NCI-H526 treated with DMSO at 0.1 percent for 48 hours (cell line): ENCODE results near the gene PRDM10.
A peak's percentile ranks its signal among the peaks of the same experiment; 100 is the strongest.
"Not testable (repeated sequence)": the region's sequence is repeated elsewhere in the genome, so short reads cannot be mapped to it uniquely, and the experiment has no call there.

ENCODE experiments used
- DNase-seq: peaks from one replicate; lab custom pipeline; 2025; lab: John Stamatoyannopoulos, UW

The PRDM10 gene, protein sequence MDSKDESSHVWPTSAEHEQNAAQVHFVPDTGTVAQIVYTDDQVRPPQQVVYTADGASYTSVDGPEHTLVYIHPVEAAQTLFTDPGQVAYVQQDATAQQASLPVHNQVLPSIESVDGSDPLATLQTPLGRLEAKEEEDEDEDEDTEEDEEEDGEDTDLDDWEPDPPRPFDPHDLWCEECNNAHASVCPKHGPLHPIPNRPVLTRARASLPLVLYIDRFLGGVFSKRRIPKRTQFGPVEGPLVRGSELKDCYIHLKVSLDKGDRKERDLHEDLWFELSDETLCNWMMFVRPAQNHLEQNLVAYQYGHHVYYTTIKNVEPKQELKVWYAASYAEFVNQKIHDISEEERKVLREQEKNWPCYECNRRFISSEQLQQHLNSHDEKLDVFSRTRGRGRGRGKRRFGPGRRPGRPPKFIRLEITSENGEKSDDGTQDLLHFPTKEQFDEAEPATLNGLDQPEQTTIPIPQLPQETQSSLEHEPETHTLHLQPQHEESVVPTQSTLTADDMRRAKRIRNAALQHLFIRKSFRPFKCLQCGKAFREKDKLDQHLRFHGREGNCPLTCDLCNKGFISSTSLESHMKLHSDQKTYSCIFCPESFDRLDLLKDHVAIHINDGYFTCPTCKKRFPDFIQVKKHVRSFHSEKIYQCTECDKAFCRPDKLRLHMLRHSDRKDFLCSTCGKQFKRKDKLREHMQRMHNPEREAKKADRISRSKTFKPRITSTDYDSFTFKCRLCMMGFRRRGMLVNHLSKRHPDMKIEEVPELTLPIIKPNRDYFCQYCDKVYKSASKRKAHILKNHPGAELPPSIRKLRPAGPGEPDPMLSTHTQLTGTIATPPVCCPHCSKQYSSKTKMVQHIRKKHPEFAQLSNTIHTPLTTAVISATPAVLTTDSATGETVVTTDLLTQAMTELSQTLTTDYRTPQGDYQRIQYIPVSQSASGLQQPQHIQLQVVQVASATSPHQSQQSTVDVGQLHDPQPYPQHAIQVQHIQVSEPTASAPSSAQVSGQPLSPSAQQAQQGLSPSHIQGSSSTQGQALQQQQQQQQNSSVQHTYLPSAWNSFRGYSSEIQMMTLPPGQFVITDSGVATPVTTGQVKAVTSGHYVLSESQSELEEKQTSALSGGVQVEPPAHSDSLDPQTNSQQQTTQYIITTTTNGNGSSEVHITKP

DNA sequence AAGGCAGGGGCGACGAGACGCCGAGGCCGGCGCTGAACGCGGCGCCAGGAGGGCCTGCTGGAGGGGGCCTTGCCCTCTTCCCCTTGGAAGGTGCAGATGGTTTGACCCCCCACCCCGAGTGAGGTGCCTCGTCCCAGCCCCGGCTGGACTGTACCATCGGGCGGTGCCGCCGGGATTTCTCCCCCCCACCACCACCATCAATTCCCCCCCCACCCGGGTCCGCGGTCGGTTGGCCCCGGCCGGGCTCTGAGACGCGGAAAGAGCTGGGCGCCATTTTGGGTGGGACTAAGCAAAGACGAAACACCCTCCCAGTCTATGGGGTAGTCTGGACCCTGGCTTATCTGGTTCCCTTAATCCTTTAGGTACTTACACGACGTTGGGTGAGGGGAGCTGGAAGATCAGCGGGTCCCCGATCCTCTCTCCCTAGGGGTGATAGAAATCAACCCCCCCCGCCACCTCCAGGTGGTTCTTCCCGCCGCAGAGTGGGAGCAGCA lies at the start of gene PRDM10:
Gene PRDM10 (minus strand): TSS at position 484 of the 494 bp plus-strand sequence. CDS start 41,871 bp downstream, outside the sequence.
- DNase-seq: peak; percentile 100

- no peak for DNase-seq
These were observed 48.4 kb upstream of the PRDM10 start for GRCh38 chr11:130051082-130051481.

GRCh38 chr11:130050257-130050656 lies 47.6 kb upstream of the PRDM10 start:
- no peak for DNase-seq

- DNase-seq: no peak
These were observed 46.7 kb upstream of the PRDM10 start for GRCh38 chr11:130049328-130049771.

DNA sequence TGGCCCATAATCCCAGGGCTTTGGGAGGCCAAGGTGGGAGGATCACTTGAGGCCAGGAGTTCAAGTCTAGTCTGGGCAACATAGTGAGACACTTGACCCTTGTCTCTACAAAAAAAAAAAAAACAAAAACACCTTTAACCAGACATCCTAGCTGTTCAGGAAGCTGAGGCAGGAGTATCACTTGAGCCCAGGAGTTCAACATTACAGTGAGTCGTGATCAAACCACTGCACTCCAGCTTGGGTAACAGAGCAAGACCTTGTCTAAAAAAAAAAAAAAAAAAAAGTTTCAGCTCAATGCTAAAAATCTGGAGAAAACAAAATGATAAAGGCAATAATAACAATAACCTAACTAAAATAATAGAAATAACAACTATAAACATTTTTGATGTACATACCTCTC lies 44.5 kb upstream of the PRDM10 start:
- DNase-seq: no peak

GRCh38 chr11:130043575-130043974 lies 40.9 kb upstream of the PRDM10 start:
- no peak for DNase-seq

- no peak for DNase-seq
These were observed 39.5 kb upstream of the PRDM10 start for GRCh38 chr11:130042093-130042591.

DNA sequence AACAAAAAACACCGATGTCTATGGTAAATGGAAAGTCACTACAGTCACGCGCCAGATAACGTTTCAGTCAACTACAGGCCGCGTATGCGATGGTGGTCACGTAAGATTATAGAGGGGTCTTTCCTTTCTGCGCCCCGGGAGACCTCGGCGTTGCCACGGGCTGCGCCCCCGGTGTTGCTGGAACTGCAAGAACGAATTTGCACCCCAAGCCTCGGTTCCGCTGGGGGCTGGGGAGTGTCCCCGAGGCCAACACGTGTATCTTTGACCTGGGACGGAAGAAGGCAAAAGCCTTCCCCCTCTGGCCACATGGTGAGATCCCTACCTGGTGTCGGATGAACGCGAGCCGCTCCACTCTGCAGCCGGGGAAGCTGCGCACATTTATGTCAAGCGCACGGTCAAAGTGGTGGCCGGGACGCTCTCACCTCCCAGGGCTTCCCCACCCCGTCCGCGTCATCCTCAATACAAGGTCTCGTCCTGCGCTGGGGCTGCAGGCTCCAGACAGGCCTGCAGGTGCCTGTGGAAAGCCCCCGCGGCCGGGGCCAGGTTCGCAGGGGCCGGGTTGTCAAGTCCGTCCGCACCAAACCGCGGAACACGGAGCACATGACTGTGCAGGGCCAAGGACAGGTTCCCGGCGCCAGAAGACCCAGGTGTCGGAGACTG lies 37.8 kb upstream of the PRDM10 start:
- no peak for DNase-seq

- no peak for DNase-seq
These were observed 35.4 kb upstream of the PRDM10 start for GRCh38 chr11:130037881-130038585.

DNA sequence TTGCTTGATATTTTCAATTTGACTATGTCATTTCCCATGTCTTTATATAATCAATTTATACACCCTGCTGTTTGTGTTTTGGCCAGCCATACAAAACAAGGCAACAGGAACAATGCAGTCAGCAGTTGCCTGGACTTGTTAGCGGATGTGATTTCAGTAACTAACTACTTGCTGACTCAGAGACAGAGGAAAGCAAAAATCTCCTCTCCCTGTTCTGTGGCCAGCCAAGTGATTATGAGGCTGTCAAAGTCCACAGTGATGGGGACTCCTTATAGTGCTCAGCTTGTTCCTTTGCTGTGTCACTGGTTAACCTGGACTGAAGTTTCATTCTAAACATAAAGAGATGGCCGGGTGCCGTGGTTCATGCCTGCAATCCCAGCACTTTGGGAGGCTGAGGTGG lies 34.4 kb upstream of the PRDM10 start:
- DNase-seq: no peak

DNA sequence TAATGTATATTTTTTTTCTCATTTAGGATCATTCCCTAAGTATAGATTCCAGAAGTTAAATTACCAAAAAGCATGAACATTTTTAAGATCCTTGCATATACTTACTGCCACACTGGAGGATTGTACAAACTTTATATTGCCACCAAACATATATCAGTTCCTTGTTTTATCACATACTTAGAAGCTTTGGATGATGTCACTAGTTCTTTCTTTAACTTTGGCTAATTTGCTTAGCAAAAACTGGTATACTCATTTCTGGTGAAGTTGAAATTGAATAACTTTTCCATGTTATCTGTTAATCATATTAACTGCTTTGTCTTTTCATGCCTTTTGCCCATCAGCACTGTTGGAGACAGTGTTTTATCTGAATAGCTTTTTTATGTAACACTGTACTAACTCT lies 31.6 kb upstream of the PRDM10 start:
- no peak for DNase-seq

- DNase-seq: no peak
These were observed 30.3 kb upstream of the PRDM10 start for GRCh38 chr11:130032931-130033330.

DNA sequence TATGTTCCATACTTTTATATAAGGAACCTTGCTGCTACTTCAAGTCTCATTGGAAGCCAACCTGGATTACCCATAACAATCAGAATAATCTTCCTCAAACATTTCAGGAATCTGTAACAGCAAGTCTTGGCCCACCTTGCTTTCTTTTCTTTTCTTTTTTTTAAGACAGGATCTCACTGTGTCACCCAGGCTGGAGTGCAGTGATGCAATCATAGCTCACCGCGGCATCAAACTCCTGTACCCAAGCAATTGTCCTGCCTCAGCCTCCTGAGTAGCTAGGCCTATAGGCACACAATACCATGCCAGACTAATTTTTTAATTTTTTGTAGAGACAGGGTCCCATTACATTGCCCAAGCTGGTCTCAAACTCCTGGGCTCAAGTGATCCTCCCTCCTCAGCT lies 29.3 kb upstream of the PRDM10 start:
- no peak for DNase-seq

GRCh38 chr11:130031056-130031455 lies 28.4 kb upstream of the PRDM10 start:
- no peak for DNase-seq

- DNase-seq: no peak
These were observed 26.5 kb upstream of the PRDM10 start for GRCh38 chr11:130029137-130029536.

DNA sequence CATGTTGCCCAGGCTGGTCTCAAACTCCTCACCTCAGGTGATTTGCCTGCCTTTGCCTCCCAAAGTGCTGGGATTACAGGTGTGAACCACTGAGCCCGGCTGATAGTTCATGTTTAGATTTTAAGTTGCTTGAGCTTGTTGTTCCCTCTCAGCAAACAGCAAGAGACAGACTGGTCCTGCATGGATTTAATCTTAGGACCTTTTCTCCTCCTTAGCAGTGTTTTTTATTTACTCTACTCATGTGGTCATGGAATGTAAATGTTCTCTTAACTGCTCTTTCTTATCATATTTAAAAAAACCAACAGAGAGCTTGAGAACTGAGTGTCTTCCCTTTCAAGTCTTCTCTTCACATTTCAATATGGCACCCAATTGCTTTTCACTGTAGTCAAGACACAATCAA lies 22.7 kb upstream of the PRDM10 start:
- no peak for DNase-seq

DNA sequence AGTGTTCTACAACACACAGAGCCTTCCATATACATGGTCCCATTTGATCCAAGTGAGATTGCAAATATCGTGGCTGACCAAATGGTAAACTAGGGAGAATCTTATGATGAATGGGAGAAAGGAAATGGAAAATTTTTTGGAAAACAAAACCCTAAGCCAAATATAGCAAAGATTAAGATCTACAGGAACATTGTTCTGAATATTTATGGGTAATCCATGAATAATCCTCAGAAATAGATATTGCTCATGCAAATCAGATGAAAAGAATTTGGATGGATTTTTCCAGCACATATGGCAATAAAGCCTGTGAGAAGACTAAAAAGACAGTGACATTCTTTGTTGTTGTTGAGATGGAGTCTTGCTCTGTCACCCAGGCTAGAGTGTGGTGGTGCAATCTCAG lies 21.7 kb upstream of the PRDM10 start:
- peak; percentile 35 for DNase-seq

DNA sequence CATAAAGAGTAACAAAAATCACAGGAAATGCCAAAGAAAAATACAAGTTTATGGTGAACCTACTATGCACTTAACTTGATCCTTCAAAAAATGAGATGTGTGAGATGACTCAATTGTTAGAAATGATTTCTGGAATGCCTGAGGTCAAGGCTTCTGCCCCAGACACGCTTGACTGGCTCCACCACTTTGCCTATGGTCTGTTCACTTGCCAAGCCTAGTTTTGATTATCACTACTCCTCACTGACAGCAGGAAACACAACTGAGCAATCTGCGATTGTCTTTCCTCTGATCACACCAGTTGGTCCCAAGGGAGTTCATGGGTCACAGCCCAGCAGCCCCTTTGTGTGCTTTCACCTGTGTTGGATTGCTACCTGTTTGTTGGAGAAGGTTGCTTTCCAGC lies 20.6 kb upstream of the PRDM10 start:
- DNase-seq: peak; percentile 64

DNA sequence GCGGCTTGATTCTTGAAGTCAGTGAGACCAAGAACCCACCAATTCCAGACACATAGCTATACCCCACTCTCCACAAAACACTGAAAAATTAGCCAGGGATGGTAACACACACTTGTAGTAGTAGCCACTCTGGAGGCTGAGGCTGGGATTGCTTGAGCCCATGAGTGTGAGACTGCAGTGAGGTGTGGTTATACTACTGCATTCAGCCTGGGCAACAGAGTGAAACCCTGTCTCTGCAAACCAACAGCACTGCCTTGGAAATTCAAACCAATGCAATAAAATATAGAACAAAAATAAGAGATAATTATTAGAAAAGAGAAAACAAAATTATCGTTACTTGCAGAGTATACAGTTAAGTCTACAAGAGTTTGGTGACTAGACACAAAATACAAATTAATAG lies 20.2 kb upstream of the PRDM10 start:
- no peak for DNase-seq

- not testable (repeated sequence) for DNase-seq
These were observed 19.0 kb upstream of the PRDM10 start for GRCh38 chr11:130021606-130022005.

DNA sequence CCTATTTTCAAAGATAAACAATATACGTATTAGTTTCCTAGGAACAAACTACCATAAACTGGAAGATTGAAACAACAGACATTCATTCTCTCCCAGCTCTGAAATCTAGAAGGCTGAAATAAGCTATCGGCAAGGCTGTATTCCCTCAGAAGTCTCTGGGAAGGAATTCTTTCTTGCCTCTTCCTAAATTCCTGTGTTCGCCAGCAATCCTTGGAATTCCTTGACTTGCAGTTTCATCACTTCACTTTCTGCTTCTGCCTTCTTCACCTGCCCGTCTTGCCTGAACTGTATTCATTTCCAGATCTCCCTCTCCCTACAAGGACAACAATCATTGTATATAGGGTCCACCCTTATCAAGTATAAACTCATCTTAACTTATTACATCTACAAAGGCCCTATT lies 17.7 kb upstream of the PRDM10 start:
- DNase-seq: no peak
